Measurements from ENCODE around the gene TMEM252.

TMEM252 gene

DNA sequence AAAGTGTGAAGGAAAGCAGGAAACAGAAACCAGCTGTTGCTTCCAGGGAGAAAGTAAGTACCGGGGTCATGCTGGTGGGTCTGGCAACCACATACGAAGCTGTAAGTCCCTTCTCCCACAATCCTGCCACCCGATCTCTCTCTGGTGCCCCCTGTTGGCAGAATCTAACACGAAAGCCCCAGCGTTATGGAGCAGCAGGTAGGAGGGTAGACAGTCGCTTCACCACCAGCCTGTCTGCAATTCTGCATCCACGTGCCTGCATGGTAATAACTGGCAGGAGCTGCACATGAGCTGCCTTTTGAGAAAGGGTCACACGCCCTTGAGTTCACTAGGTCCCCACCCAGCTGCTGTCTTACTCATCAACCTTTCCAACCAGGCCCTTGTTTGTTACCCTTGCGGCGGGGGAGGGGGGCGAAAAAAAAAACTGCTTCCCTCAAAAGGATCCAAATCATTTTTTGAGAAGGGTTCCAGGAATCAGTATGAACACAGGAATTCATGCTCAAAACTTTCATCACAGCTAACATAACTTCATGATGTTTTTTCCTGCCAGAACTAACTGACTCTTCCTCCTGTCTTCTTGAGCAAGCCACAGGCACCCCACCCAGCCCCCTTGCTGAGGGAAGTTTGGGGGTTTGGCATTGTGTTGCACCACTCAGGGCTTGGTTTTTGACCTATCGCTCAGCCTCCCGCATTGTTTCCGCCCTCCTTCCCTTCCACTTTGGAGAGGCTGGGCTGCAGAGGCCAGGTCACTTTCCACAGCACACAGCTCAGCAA is 19.6 kb upstream of the TMEM252 start:
- Histone ChIP-seq H3K36me3 (ENCODE audit: insufficient read depth, low read length) (no peaks in the 10 kb centered on the region), H3K27me3 (ENCODE audit: insufficient read depth, low read length) (no peaks in the 10 kb centered on the region), H3K79me2 (ENCODE audit: control insufficient read depth, insufficient read depth, low read length, unreplicated experiment) (no peaks in the 10 kb centered on the region), H3K27ac (ENCODE audit: low read depth, low read length) (no peak overlapping the region; the same call in 1 of the 2 replicates), H3K4me1 (ENCODE audit: control insufficient read depth, insufficient read depth, low read length, unreplicated experiment) (no peaks in the 10 kb centered on the region), H2AFZ (ENCODE audit: low read length, unreplicated experiment) (no peak overlapping the region), H3K4me3 (ENCODE audit: low read depth, low read length) (no peak overlapping the region)

DNA sequence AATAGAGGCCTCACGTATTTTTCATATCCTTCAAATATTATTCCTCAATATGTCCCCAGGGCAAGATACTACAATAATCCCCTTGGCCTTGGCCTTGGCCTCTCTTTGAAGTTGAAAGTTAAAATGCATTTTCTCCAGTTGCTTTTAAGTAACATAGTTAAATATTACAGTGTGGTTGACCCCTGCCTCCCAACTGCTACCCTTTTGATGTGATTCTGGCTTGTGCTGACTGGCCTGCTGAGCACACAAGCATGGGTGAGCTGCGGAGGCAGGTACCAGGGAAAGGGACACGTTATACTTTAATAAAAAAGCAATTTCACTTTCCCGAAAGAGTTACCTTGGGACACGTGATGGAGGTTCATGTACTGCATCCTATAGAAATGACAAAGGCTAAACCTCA is 17.9 kb upstream of the TMEM252 start:
- Histone ChIP-seq H3K4me1 (ENCODE audit: control insufficient read depth, insufficient read depth, low read length, unreplicated experiment) (no peaks in the 10 kb centered on the region), H3K27ac (ENCODE audit: low read depth, low read length) (no peak overlapping the region), H3K79me2 (ENCODE audit: control insufficient read depth, insufficient read depth, low read length, unreplicated experiment) (no peaks in the 10 kb centered on the region), H3K36me3 (ENCODE audit: insufficient read depth, low read length) (no peaks in the 10 kb centered on the region), H3K4me3 (ENCODE audit: low read depth, low read length) (no peak overlapping the region), H2AFZ (ENCODE audit: low read length, unreplicated experiment) (no peak overlapping the region), H3K27me3 (ENCODE audit: insufficient read depth, low read length) (no peaks in the 10 kb centered on the region)

DNA sequence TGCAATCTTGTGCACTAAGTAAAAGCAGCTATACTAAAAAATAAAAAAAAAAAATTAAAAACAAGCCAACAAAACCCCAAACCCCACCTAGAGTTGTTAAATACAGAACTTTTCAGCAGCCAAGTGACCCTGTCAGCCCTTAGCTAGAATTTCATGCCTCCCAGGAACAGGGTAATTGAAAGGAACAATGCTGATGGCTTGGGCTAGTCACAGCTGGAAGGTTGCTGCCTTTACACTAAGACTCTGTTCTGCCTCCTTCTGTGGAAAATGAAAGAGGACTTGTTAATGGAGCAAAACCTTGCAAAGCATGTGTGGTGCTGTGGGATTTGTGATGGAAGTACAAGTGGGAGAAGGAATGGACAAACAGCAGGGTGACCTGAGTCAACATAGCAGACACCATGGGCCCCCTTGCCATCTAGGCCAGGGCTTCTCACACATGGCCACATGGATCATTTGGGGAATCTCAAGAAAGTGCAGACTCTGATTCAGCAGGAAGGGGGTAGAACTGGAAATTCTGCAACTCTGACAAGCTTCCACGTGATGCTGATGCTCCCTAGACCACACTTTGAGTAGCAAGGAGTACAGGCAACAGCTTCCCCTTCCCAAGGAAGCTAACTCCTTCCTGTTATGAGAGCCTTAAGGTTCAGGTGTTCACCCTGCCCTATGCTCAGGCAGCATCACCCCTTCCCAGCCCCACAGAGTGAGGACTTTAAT is 14.9 kb upstream of the TMEM252 start:
- no peak overlapping the region for H3K27ac ChIP-seq (ENCODE audit: low read depth, low read length)
- H3K4me3 ChIP-seq (ENCODE audit: low read depth, low read length): no peak overlapping the region
- no peaks in the 10 kb centered on the region for H3K79me2 ChIP-seq (ENCODE audit: control insufficient read depth, insufficient read depth, low read length, unreplicated experiment)
- H3K27me3 ChIP-seq (ENCODE audit: insufficient read depth, low read length): no peaks in the 10 kb centered on the region
- H2AFZ ChIP-seq (ENCODE audit: low read length, unreplicated experiment): no peak overlapping the region
- no peaks in the 10 kb centered on the region for H3K4me1 ChIP-seq (ENCODE audit: control insufficient read depth, insufficient read depth, low read length, unreplicated experiment)
- no peaks in the 10 kb centered on the region for H3K36me3 ChIP-seq (ENCODE audit: insufficient read depth, low read length)

DNA sequence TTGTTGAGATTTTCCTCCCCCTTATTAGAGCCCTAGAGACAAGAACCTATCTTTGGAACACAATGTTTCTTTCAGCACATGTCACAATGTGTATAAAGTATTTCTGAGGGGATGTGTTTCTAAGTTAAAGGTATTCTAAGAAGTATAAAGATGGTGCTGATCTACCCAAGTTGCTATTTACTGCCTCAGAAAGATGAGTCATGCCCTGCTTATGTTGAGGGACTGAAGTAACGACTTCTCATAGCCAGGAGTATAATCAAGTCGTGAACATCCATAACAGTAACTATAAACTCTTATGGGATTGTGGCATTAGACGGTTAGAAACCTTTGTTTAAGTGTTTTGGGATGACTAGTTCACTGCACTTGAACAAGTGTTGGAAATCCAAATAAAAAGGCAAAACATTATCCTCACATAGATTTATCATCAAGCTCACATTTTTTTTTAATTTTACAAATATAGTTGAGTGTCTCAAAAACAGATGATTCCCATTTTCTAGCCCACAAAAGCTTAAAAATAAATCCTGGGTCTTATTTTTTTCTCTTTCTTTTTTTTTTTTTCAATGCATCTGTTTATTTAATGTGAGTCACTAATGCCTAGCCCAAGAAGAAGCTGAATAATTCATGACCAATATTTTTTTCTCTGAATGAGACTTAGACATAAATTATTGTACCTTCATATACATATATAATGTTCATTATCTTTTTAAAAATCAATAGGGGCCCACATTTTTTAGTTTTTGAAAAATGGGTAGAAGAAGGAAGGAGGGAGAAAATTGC is 12.2 kb upstream of the TMEM252 start:
- no peaks in the 10 kb centered on the region for H3K36me3 ChIP-seq (ENCODE audit: insufficient read depth, low read length)
- no peak overlapping the region for H3K4me3 ChIP-seq (ENCODE audit: low read depth, low read length)
- H3K27ac ChIP-seq (ENCODE audit: low read depth, low read length): peak overlapping the region; percentile 35
- no peaks in the 10 kb centered on the region for H3K79me2 ChIP-seq (ENCODE audit: control insufficient read depth, insufficient read depth, low read length, unreplicated experiment)
- H3K27me3 ChIP-seq (ENCODE audit: insufficient read depth, low read length): no peaks in the 10 kb centered on the region
- no peak overlapping the region for H2AFZ ChIP-seq (ENCODE audit: low read length, unreplicated experiment)
- H3K4me1 ChIP-seq (ENCODE audit: control insufficient read depth, insufficient read depth, low read length, unreplicated experiment): no peaks in the 10 kb centered on the region

DNA sequence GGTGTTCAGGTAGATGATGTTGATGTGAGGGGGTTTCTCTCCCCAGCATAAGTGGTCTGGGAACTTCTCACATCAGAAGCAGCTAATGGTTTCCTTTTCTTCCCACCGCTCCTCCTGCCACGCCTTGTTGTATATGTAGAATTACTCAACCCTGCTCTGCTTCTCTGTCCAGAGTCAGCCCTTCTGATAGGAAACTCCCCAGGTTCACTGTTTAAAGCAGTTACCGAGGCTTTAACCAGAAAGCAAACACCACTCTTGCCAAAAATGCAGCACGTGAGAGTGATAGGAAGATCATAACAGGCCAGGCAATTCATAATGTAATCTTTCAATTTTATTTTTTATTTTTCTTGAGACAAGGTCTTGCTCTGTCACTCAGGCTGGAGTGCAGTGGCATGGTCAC is 10.5 kb upstream of the TMEM252 start:
- no peaks in the 10 kb centered on the region for H3K27me3 ChIP-seq (ENCODE audit: insufficient read depth, low read length)
- H3K36me3 ChIP-seq (ENCODE audit: insufficient read depth, low read length): no peaks in the 10 kb centered on the region
- H3K79me2 ChIP-seq (ENCODE audit: control insufficient read depth, insufficient read depth, low read length, unreplicated experiment): no peaks in the 10 kb centered on the region
- H3K4me3 ChIP-seq (ENCODE audit: low read depth, low read length): no peak overlapping the region
- no peak overlapping the region for H3K27ac ChIP-seq (ENCODE audit: low read depth, low read length)
- no peak overlapping the region for H2AFZ ChIP-seq (ENCODE audit: low read length, unreplicated experiment)
- no peaks in the 10 kb centered on the region for H3K4me1 ChIP-seq (ENCODE audit: control insufficient read depth, insufficient read depth, low read length, unreplicated experiment)

DNA sequence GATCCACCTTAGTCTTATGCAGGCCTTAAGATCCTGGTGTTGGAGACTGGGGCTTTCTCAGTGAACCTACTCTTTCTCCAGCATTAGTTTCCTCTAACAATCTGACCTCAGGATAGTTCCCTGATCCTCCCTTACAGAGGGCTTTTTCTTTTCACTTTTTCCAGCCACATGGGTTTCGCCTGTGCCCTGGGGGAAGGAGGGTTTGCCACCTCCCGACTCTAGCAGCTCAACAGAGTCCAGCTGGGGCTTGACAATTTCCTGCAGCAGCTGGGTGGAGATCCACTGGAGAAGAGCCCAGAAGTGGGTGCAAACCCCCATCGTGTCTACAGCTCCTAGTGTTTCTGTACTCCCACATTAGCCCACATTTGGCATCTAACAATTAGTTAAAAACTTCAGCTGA is 7.6 kb upstream of the TMEM252 start:
- H2AFZ ChIP-seq (ENCODE audit: low read length, unreplicated experiment): no peak overlapping the region
- no peaks in the 10 kb centered on the region for H3K4me1 ChIP-seq (ENCODE audit: control insufficient read depth, insufficient read depth, low read length, unreplicated experiment)
- H3K79me2 ChIP-seq (ENCODE audit: control insufficient read depth, insufficient read depth, low read length, unreplicated experiment): no peaks in the 10 kb centered on the region
- H3K36me3 ChIP-seq (ENCODE audit: insufficient read depth, low read length): no peaks in the 10 kb centered on the region
- H3K27ac ChIP-seq (ENCODE audit: low read depth, low read length): no peak overlapping the region
- no peaks in the 10 kb centered on the region for H3K27me3 ChIP-seq (ENCODE audit: insufficient read depth, low read length)
- H3K4me3 ChIP-seq (ENCODE audit: low read depth, low read length): no peak overlapping the region

DNA sequence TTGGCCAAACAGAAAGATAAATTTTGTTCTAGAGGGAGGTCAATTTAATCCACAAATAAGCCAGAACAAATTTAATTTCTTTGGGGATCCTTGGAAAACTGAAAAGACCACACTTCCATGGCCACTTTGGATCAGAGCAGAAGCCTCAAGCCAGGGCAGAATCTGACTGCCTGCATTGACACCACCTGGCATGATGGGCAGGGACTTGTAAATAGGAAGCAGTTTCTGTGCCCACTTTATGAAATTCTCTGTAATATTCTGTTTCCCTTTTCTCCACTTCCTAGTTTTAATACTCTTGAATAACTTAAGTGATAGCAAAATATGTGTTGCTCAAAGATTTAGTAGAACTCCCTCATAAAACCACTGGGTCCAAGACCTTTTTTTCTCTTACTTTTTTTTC is 6.7 kb upstream of the TMEM252 start:
- Histone ChIP-seq H3K27me3 (ENCODE audit: insufficient read depth, low read length) (no peaks in the 10 kb centered on the region), H3K4me1 (ENCODE audit: control insufficient read depth, insufficient read depth, low read length, unreplicated experiment) (no peaks in the 10 kb centered on the region), H3K4me3 (ENCODE audit: low read depth, low read length) (no peak overlapping the region), H3K36me3 (ENCODE audit: insufficient read depth, low read length) (no peaks in the 10 kb centered on the region), H2AFZ (ENCODE audit: low read length, unreplicated experiment) (no peak overlapping the region), H3K27ac (ENCODE audit: low read depth, low read length) (no peak overlapping the region), H3K79me2 (ENCODE audit: control insufficient read depth, insufficient read depth, low read length, unreplicated experiment) (no peaks in the 10 kb centered on the region)

DNA sequence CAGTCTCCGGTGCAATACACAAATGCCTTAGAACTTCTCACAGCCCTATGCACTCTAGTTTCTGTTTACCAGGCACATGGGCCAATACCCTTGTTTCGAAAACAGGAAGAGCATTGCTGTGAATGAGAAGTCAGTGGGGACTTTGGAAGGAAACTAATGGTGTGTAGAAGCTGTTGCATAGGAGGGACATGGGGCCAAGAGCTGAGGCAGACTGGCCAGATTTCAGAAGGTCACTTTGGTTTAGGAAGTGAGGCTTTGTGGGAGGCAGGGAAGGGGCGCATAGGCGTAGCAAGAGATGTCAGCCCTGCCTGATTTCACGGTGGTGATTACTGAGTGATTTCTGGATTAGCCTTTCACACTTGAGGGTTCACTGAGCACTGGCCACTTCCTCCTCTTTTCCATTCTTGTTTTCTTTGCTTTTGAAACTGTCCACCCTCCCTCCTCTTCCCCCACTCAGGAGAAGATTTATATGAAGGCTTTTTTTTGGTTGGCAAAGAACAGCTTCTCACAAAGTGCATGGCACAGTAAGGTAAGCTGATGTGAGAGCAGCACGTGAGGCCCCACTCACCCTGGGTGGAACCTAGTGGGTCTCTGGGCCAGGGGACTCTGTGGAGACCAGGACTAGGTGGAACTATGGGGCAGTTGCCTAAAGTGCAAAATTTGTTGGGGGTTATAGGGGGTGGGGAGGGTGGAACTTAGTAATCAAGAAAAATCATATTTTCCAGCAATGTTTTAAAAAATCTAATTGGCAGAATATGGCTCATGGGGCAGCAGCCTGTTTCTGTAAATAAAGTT is 6.1 kb upstream of the TMEM252 start:
- Histone ChIP-seq H3K79me2 (ENCODE audit: control insufficient read depth, insufficient read depth, low read length, unreplicated experiment) (no peaks in the 10 kb centered on the region), H3K36me3 (ENCODE audit: insufficient read depth, low read length) (no peaks in the 10 kb centered on the region), H3K27me3 (ENCODE audit: insufficient read depth, low read length) (no peaks in the 10 kb centered on the region), H2AFZ (ENCODE audit: low read length, unreplicated experiment) (no peak overlapping the region), H3K4me1 (ENCODE audit: control insufficient read depth, insufficient read depth, low read length, unreplicated experiment) (no peaks in the 10 kb centered on the region), H3K4me3 (ENCODE audit: low read depth, low read length) (no peak overlapping the region), H3K27ac (ENCODE audit: low read depth, low read length) (no peak overlapping the region)

DNA sequence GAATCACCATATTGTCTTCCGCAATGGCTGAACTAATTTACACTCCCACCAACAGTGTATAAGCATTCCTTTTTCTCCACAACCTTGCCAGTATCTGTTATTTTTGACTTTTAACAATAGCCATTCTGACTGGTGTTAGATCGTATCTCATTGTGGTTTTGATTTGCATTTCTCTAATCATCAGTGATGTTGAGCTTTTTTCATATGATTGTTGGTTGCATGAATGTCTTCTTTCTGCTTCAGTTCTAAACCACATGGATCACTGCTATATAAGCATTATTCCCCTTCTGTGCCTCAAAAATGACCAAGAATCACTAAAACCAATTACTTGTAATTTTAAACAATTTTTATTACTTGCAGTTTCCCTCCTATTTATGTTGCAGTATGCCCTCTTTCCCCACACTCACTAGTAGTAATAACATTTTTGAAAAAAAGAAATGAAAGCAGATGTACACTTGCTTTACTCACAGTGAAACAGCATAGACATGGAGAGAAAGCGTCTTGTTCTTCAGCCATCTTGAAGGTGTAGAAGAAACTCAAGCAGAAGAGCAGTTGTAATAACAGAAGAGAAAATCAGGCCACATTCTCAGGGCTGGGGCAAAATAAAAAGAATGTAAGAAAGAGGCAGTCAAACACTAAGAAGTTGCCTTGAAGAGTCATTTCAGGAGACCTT is 4.5 kb upstream of the TMEM252 start:
- no peaks in the 10 kb centered on the region for H3K79me2 ChIP-seq (ENCODE audit: control insufficient read depth, insufficient read depth, low read length, unreplicated experiment)
- no peaks in the 10 kb centered on the region for H3K36me3 ChIP-seq (ENCODE audit: insufficient read depth, low read length)
- H3K4me1 ChIP-seq (ENCODE audit: control insufficient read depth, insufficient read depth, low read length, unreplicated experiment): no peaks in the 10 kb centered on the region
- H3K27me3 ChIP-seq (ENCODE audit: insufficient read depth, low read length): no peaks in the 10 kb centered on the region
- no peak overlapping the region for H3K27ac ChIP-seq (ENCODE audit: low read depth, low read length)
- no peak overlapping the region for H2AFZ ChIP-seq (ENCODE audit: low read length, unreplicated experiment)
- H3K4me3 ChIP-seq (ENCODE audit: low read depth, low read length): no peak overlapping the region

DNA sequence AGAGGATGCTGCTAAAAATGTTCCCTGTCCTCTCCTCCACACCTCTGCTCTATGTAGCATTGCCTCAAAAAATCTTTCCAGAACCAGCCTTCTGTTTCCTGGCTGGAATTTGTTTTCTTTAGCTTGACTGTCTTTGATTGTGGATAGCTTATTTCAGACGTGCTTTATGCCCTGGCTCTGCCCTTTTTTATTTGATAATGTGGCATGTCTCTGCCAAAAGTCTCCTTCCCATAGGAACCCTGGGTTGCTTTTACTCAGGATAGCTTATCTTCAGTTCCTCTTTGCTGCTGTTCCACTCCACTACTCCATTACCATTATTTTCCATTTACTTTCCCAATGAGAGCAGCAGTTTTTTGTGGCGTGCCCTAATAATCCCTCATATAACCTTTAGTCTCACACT is 885 bp upstream of the TMEM252 start:
- Histone ChIP-seq H3K27ac (ENCODE audit: low read depth, low read length) (no peak overlapping the region), H3K27me3 (ENCODE audit: insufficient read depth, low read length) (no peaks in the 10 kb centered on the region), H3K36me3 (ENCODE audit: insufficient read depth, low read length) (no peaks in the 10 kb centered on the region), H2AFZ (ENCODE audit: low read length, unreplicated experiment) (no peak overlapping the region), H3K4me1 (ENCODE audit: control insufficient read depth, insufficient read depth, low read length, unreplicated experiment) (no peaks in the 10 kb centered on the region), H3K4me3 (ENCODE audit: low read depth, low read length) (no peak overlapping the region), H3K79me2 (ENCODE audit: control insufficient read depth, insufficient read depth, low read length, unreplicated experiment) (no peaks in the 10 kb centered on the region)

Measured in ACC112 (cell line).